Activated naive CD8-positive, alpha-beta T cell treated with anti-CD3 and anti-CD28 coated beads for 36 hours (primary cell): Measurements from ENCODE around the gene GNAI2. TPM values are rescaled to one million over a fixed set of nuclear protein-coding genes. Genes with fewer than 3 reads are reported as not detected.

Experiments used
- DNase-seq: peaks from one replicate; pipeline ENCODE4 v3.0.0; 2021
- H3K27ac Mint-ChIP-seq: one replicate; pipeline ENCODE4 v1.8.0; 2022; ENCODE audit warnings: mild to moderate bottlenecking, moderate library complexity, mixed read lengths
- H3K27me3 Mint-ChIP-seq: one replicate; pipeline ENCODE4 v1.8.0; 2022; ENCODE audit warnings: mild to moderate bottlenecking, mixed read lengths
- H3K36me3 Mint-ChIP-seq: one replicate; pipeline ENCODE4 v1.8.0; 2021; ENCODE audit warnings: mild to moderate bottlenecking, mixed read lengths
- H3K4me1 Mint-ChIP-seq: one replicate; pipeline ENCODE4 v1.8.0; 2021; ENCODE audit warnings: mixed read lengths
- H3K4me3 Mint-ChIP-seq: one replicate; pipeline ENCODE4 v1.8.0; 2022; ENCODE audit warnings: mild to moderate bottlenecking, moderate library complexity, mixed read lengths
- H3K9me3 Mint-ChIP-seq: one replicate; pipeline ENCODE4 v1.8.0; 2022; ENCODE audit warnings: mixed read lengths
- total RNA-seq, 2 experiments: library from RNA; stranded (reverse); gene quantifications; one replicate each; pipeline ENCODE4 v1.2.3, GENCODE V29; 2021

The GNAI2 gene
- total RNA-seq, 2 experiments from 2014 or later: 211 to 217 TPM

- no peaks in the 10 kb centered on the region for H3K4me1 Mint-ChIP-seq
These were observed 23.5 kb upstream of the GNAI2 start for GRCh38 chr3:50212502-50212901.

GRCh38 chr3:50212971-50213370 is 23.0 kb upstream of the GNAI2 start:
- Mint-ChIP-seq H3K27me3 (no peaks in the 10 kb centered on the region), H3K36me3 (no peaks in the 10 kb centered on the region), H3K4me1 (no peaks in the 10 kb centered on the region), H3K27ac (no peak overlapping the region), H3K9me3 (no peaks in the 10 kb centered on the region), H3K4me3 (no peak overlapping the region)
- DNase-seq: no peak

More at GRCh38 chr3:50212502-50212901, 23.5 kb upstream of the GNAI2 start:
- Mint-ChIP-seq H3K9me3 (no peaks in the 10 kb centered on the region), H3K36me3 (no peaks in the 10 kb centered on the region), H3K27me3 (no peaks in the 10 kb centered on the region), H3K27ac (no peak overlapping the region), H3K4me3 (no peak overlapping the region)
- DNase-seq: no peak

GRCh38 chr3:50213373-50213772 is 22.6 kb upstream of the GNAI2 start:
- Mint-ChIP-seq H3K27ac (no peak overlapping the region), H3K36me3 (no peaks in the 10 kb centered on the region), H3K27me3 (no peaks in the 10 kb centered on the region), H3K4me3 (no peak overlapping the region), H3K4me1 (no peaks in the 10 kb centered on the region), H3K9me3 (no peaks in the 10 kb centered on the region)
- no peak for DNase-seq

GRCh38 chr3:50214824-50215223 is 21.2 kb upstream of the GNAI2 start:
- Mint-ChIP-seq H3K36me3 (no peaks in the 10 kb centered on the region), H3K4me3 (no peak overlapping the region), H3K9me3 (no peaks in the 10 kb centered on the region), H3K27me3 (peaks cover 6% of the 10 kb centered on the region), H3K4me1 (no peaks in the 10 kb centered on the region), H3K27ac (no peak overlapping the region)
- DNase-seq: no peak

- DNase-seq: no peak
- H3K27ac Mint-ChIP-seq: no peak overlapping the region
- no peak overlapping the region for H3K4me3 Mint-ChIP-seq
- no peaks in the 10 kb centered on the region for H3K9me3 Mint-ChIP-seq
- H3K4me1 Mint-ChIP-seq: no peaks in the 10 kb centered on the region
- no peaks in the 10 kb centered on the region for H3K36me3 Mint-ChIP-seq
- H3K27me3 Mint-ChIP-seq: peaks cover 6% of the 10 kb centered on the region
These were observed 20.5 kb upstream of the GNAI2 start for GRCh38 chr3:50215529-50215928.

GRCh38 chr3:50217681-50218080 is 18.3 kb upstream of the GNAI2 start:
- Mint-ChIP-seq H3K4me3 (no peak overlapping the region), H3K27ac (no peak overlapping the region), H3K27me3 (peaks cover 6% of the 10 kb centered on the region), H3K36me3 (no peaks in the 10 kb centered on the region), H3K4me1 (no peaks in the 10 kb centered on the region), H3K9me3 (no peaks in the 10 kb centered on the region)
- no peak for DNase-seq

GRCh38 chr3:50218448-50218847 is 17.6 kb upstream of the GNAI2 start:
- DNase-seq: no peak
- H3K4me1 Mint-ChIP-seq: no peaks in the 10 kb centered on the region
- no peak overlapping the region for H3K27ac Mint-ChIP-seq
- no peak overlapping the region for H3K4me3 Mint-ChIP-seq
- peaks cover 6% of the 10 kb centered on the region for H3K27me3 Mint-ChIP-seq
- H3K36me3 Mint-ChIP-seq: no peaks in the 10 kb centered on the region
- H3K9me3 Mint-ChIP-seq: no peaks in the 10 kb centered on the region

GRCh38 chr3:50219285-50219684 is 16.7 kb upstream of the GNAI2 start:
- Mint-ChIP-seq H3K27ac (no peak overlapping the region), H3K36me3 (no peaks in the 10 kb centered on the region), H3K4me3 (no peak overlapping the region), H3K9me3 (no peaks in the 10 kb centered on the region), H3K4me1 (no peaks in the 10 kb centered on the region), H3K27me3 (peaks cover 6% of the 10 kb centered on the region)
- no peak for DNase-seq

- H3K9me3 Mint-ChIP-seq: no peaks in the 10 kb centered on the region
These were observed 15.9 kb upstream of the GNAI2 start for GRCh38 chr3:50220109-50220508.

GRCh38 chr3:50221051-50221410 is 15.0 kb upstream of the GNAI2 start:
- Mint-ChIP-seq H3K4me1 (peaks cover 4% of the 10 kb centered on the region), H3K27me3 (peaks cover 15% of the 10 kb centered on the region), H3K9me3 (no peaks in the 10 kb centered on the region), H3K4me3 (no peak overlapping the region), H3K27ac (no peak overlapping the region), H3K36me3 (no peaks in the 10 kb centered on the region)
- no peak for DNase-seq

More at GRCh38 chr3:50220109-50220508, 15.9 kb upstream of the GNAI2 start:
- H3K36me3 Mint-ChIP-seq: no peaks in the 10 kb centered on the region
- DNase-seq: no peak
- no peaks in the 10 kb centered on the region for H3K4me1 Mint-ChIP-seq
- H3K27me3 Mint-ChIP-seq: peaks cover 13% of the 10 kb centered on the region
- no peak overlapping the region for H3K27ac Mint-ChIP-seq
- H3K4me3 Mint-ChIP-seq: no peak overlapping the region

GRCh38 chr3:50221411-50222168 is 14.4 kb upstream of the GNAI2 start:
- DNase-seq: no peak
- no peak overlapping the region for H3K4me3 Mint-ChIP-seq
- H3K9me3 Mint-ChIP-seq: no peaks in the 10 kb centered on the region
- peaks cover 15% of the 10 kb centered on the region for H3K27me3 Mint-ChIP-seq
- peaks cover 5% of the 10 kb centered on the region for H3K4me1 Mint-ChIP-seq
- no peak overlapping the region for H3K27ac Mint-ChIP-seq
- H3K36me3 Mint-ChIP-seq: no peaks in the 10 kb centered on the region

GRCh38 chr3:50222169-50222528 is 13.9 kb upstream of the GNAI2 start:
- H3K4me3 Mint-ChIP-seq: no peak overlapping the region
- no peak for DNase-seq
- no peaks in the 10 kb centered on the region for H3K36me3 Mint-ChIP-seq

GRCh38 chr3:50224639-50225038 is 11.4 kb upstream of the GNAI2 start:
- Mint-ChIP-seq H3K9me3 (no peaks in the 10 kb centered on the region), H3K4me1 (peaks cover 14% of the 10 kb centered on the region), H3K36me3 (no peaks in the 10 kb centered on the region), H3K27me3 (peaks cover 9% of the 10 kb centered on the region), H3K4me3 (no peak overlapping the region), H3K27ac (no peak overlapping the region)
- DNase-seq: no peak

More at GRCh38 chr3:50222169-50222528, 13.9 kb upstream of the GNAI2 start:
- no peaks in the 10 kb centered on the region for H3K9me3 Mint-ChIP-seq
- no peak overlapping the region for H3K27ac Mint-ChIP-seq
- peaks cover 9% of the 10 kb centered on the region for H3K4me1 Mint-ChIP-seq
- H3K27me3 Mint-ChIP-seq: peaks cover 15% of the 10 kb centered on the region

GRCh38 chr3:50226888-50227389 is 9.1 kb upstream of the GNAI2 start:
- H3K27me3 Mint-ChIP-seq: peaks cover 9% of the 10 kb centered on the region
- H3K9me3 Mint-ChIP-seq: no peaks in the 10 kb centered on the region
- DNase-seq: peak; percentile 53
- no peaks in the 10 kb centered on the region for H3K36me3 Mint-ChIP-seq
- peak overlapping the region; percentile 95 for H3K4me3 Mint-ChIP-seq
- H3K4me1 Mint-ChIP-seq: peaks cover 14% of the 10 kb centered on the region
- peak overlapping the region; percentile 90 for H3K27ac Mint-ChIP-seq

GRCh38 chr3:50227390-50228183 is 8.4 kb upstream of the GNAI2 start:
- Mint-ChIP-seq H3K4me1 (peaks cover 14% of the 10 kb centered on the region), H3K4me3 (peak overlapping the region; percentile 95), H3K36me3 (no peaks in the 10 kb centered on the region), H3K9me3 (no peaks in the 10 kb centered on the region), H3K27ac (peak overlapping the region; percentile 87), H3K27me3 (peaks cover 9% of the 10 kb centered on the region)
- peak; percentile 95 for DNase-seq
